ENCODE results near the gene SND1. TPM values are rescaled to one million over a fixed set of nuclear protein-coding genes. Genes with fewer than 3 reads are reported as not detected.

Gene SND1
- total RNA-seq, 1 experiment from 2014 or later, result 218 TPM

DNA sequence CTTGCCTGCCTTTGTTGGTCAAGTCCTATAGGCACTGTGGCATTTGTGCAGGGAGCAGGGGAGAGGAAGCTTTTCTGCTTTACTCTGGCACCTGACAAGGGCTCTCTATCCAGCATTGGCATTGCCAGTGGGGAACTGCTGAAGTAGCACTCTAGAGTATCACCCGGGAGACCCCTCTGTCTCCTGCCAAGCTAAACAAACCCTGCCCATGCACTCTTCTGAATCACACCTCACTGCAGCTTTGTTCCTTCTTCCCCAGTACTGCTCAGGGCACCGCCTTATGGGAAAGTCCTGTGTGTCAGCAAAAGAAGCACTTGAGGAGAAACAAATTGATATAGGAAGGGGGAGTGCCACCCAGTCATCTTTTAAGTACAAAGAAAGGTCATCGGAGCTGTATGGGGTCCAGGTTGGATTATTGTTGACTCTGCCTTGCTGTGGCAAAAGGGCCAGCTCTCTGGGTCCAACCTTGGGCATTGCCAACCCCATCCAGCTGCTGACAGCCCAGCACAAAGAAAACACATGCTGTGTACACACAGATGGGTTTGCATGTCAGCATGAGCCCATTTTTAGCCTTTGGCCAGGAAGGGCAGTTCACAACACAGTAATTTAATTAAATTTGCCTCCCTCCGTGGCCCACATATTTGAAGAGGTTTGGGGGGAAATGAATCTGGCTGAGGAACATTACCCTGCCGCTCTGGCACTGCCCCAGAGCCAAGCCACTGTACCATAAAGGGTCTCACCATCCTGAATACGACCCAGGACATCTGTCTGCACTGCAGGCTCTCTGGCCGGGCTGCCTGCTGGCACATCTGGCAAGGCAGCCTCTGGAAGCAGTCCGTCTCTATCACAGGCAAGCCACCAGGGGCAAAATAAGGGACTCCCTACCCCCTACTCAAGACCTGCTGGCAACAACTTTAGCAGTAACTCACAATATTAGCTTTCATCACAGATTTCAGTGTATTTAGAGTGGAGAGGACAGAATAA, 366.2 kb downstream of the SND1 start:
- H3K9me3 Mint-ChIP-seq, result no peaks in the 10 kb centered on the region

More for the DNA sequence above, 366.2 kb downstream of the SND1 start:
- peaks cover 14% of the 10 kb centered on the region; the same call in 1 of the 2 replicates for H3K4me1 ChIP-seq (ENCODE audit: insufficient read depth, low read length)
- H2BK5ac ChIP-seq (ENCODE audit: insufficient read length, low read length), result no peak overlapping the region
- H3K79me2 ChIP-seq (ENCODE audit: insufficient read depth, low read length), result no peaks in the 10 kb centered on the region
- Mint-ChIP-seq H3K4me3 (no peak overlapping the region; a peak in 1 of 5 replicates), H3K4me1 (peaks cover 40 to 53% of the 10 kb centered on the region in 2 experiments), H3K27me3 (ENCODE audit: low read depth) (no peaks in the 10 kb centered on the region), H3K27ac (peak overlapping the region in 1 of 3 experiments; percentile 81; a peak in 2 of 7 replicates), H3K36me3 (ENCODE audit: insufficient read depth in 1 of 3, low read depth in 3 of 3) (peaks cover 0 to 12% (median 0%) of the 10 kb centered on the region in 3 experiments; a peak in 4 of 7 replicates)
- no peaks in the 10 kb centered on the region for H3K79me1 ChIP-seq (ENCODE audit: insufficient read depth, low read depth, low read length, poor library complexity, severe bottlenecking)
- no peak overlapping the region for H2AK5ac ChIP-seq (ENCODE audit: insufficient read length, low read length)
- no peak overlapping the region for H3K18ac ChIP-seq (ENCODE audit: insufficient read length, low read depth, low read length)
- H3K4me2 ChIP-seq (ENCODE audit: insufficient read depth, insufficient read length, low read length), result no peak overlapping the region
- H3K23me2 ChIP-seq (ENCODE audit: insufficient read length, low read depth, low read length, poor library complexity, severe bottlenecking), result no peaks in the 10 kb centered on the region
- H4K8ac ChIP-seq (replicated peaks; ENCODE audit: insufficient read length, low read depth, low read length), result no peak overlapping the region
- H3K23ac ChIP-seq (ENCODE audit: insufficient read length, low read depth, low read length), result no peak overlapping the region
- no peak overlapping the region for H4K91ac ChIP-seq (ENCODE audit: insufficient read length, low read depth, low read length)
- H3T11ph ChIP-seq (ENCODE audit: low read length), result no peak overlapping the region
- H2BK15ac ChIP-seq (ENCODE audit: low read depth, low read length), result no peak overlapping the region
- H3K27me3 ChIP-seq (ENCODE audit: insufficient read depth, low read length), result no peaks in the 10 kb centered on the region
- no peak for DNase-seq
- H4K5ac ChIP-seq (ENCODE audit: insufficient read length, low read depth, low read length), result no peak overlapping the region
- H3K56ac ChIP-seq (ENCODE audit: insufficient read length, low read depth, low read length), result no peak overlapping the region
- no CpG with 5 or more reads among the region's 8 CpGs for WGBS (ENCODE audit: extremely low coverage, insufficient read length, low lambda C conversion rate)
- H2BK120ac ChIP-seq (ENCODE audit: low read depth, low read length, poor library complexity, severe bottlenecking), result no peak overlapping the region
- TF ChIP-seq, protein P1, sequence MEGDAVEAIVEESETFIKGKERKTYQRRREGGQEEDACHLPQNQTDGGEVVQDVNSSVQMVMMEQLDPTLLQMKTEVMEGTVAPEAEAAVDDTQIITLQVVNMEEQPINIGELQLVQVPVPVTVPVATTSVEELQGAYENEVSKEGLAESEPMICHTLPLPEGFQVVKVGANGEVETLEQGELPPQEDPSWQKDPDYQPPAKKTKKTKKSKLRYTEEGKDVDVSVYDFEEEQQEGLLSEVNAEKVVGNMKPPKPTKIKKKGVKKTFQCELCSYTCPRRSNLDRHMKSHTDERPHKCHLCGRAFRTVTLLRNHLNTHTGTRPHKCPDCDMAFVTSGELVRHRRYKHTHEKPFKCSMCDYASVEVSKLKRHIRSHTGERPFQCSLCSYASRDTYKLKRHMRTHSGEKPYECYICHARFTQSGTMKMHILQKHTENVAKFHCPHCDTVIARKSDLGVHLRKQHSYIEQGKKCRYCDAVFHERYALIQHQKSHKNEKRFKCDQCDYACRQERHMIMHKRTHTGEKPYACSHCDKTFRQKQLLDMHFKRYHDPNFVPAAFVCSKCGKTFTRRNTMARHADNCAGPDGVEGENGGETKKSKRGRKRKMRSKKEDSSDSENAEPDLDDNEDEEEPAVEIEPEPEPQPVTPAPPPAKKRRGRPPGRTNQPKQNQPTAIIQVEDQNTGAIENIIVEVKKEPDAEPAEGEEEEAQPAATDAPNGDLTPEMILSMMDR (conservative IDR thresholded peaks at IDR 0.05), result no peak
- H3K9me3 ChIP-seq (ENCODE audit: control insufficient read depth, low read depth, low read length), result no peaks in the 10 kb centered on the region
- no peak overlapping the region for H2BK12ac ChIP-seq (ENCODE audit: insufficient read length, low read depth, low read length)
- no peak overlapping the region for H2AFZ ChIP-seq (ENCODE audit: low read length)
- no peak overlapping the region for H3K4ac ChIP-seq (ENCODE audit: low read depth, low read length)
- H4K20me1 ChIP-seq (ENCODE audit: control insufficient read depth, insufficient read depth, insufficient read length), result no peaks in the 10 kb centered on the region
- no peak overlapping the region for H3K14ac ChIP-seq (ENCODE audit: insufficient read depth, low read length)
- no peak overlapping the region for H3K9ac ChIP-seq (ENCODE audit: extremely low read depth, insufficient read length, low read length)
- no peak overlapping the region for H3K27ac ChIP-seq (ENCODE audit: insufficient read length, low read depth, low read length)
- no peak overlapping the region for H2BK20ac ChIP-seq (ENCODE audit: low read depth, low read length, poor library complexity, severe bottlenecking)

Measured in H9 (cell line).